HG03108 (cell line): ENCODE results near the gene GREM2.

Experiments
- ATAC-seq: cut with Tn5 transposase; IDR thresholded peaks from one replicate; pipeline ENCODE4 v1.9.1; 2021; ENCODE audit warnings: moderate library complexity; ENCODE audit not compliant: unreplicated experiment

The GREM2 gene

DNA sequence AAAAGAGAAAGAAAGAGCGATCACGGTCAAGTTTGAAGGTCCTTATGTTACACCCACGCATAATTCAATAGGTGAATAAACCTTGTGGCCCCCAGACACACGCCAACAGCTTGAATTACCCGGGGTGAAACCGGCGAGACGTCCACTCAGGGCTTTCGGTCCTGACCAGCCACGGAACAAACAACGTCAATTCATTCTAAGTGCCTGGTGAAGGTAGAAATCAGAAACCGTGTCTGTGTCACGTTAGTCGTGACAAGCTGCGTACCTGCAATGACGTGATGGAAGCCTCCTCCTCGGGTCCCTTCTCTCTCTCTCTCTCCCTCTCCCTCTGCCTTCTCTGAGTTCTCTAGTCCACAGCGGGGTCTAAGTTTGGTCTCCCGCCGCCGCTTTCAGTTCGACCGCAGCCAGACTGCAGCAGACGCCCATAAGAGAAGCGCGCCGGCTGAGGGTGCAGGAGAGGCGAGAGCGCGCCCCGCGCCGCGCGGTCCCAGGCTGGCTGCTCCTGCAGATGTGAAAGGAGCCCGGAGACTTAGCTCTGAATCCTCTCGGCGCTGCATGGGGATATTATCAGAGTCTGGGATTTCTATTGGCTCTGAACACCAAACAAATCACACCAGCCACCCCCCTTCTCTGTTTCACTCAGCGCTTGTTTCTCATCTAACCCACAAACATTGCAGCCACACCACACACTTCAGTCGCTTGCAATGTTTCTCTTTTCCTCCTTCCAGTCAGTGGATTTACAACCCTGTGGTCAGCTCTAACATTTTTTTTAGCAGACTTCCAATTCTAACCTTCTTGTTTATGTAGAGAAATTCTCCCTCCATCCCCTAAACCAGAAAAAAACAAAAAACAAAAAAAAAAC, at the start of gene GREM2:
TSS of gene GREM2 (minus strand) at position 537 of the 862 bp plus-strand sequence. CDS start 118,680 bp downstream, outside the sequence.
- ATAC-seq = peak; percentile 75

DNA sequence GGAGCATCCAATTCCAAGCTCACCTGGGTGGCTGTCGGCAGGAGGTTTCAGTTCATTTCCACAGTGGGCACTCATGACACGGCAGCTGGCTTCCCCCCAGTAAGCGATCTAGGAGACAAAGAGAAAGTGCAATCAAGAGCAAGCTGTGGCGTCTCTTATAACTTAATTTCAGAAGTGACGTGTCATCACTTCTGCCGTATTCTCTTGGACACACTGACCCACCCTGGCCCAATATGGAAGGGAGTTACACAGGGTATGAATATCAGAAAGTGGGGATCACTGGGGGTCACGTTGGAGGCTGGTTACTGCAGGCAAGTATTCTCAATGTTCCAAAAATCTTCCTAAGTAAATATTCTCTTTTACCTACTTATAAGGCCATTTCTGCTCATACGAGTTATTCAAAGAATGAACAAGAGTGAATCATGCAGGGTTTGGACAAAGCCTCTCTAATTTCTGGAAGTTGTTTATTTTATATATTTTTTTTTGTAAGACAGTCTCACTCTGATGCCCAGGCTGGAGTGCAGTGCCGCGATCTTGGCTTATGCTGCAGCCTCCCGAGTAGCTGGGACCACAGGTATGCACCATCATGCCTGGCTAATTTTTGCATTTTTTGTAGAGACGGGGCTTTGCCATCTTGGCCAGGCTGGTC, 46.5 kb upstream of the GREM2 start:
- no peak for ATAC-seq

DNA sequence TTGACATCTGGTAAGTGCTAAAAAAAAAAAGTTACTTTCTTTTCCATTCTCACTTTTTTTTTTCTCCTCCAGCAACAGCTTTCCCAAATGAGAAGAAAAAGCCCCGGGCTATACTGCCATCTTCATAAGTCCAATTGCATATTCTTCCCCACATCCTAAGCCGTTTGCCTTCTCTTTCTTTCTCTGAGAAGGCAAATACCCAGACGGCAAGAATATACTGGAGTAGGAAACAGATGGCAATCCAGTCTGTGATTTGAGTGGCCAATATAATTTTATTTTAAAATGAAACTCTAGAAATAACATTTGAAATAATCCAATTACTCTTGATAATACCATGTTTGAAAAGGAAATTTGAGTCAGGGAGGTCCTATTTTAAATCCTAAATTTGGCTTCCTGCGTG, 44.6 kb upstream of the GREM2 start:
- no peak for ATAC-seq

DNA sequence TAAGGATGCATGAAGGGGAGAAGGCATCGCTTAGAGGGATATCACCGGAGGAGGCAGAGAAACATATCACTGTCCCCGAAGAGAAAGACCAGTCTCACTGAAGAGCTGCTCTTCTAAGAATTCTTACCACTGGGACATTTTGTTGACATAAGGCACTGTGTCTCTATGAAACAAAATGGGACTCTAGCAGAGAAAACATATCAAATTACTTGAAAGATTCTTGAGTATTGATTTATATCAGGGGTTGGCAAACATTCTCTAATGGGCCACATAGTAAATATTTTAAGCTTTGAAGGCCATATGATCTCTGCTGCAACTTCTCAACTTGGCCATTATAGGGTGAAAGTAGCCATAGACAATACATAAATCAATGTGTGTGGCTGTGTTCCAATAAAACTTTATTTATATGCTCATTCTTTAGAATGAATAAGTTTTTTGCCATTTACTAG, 41.0 kb upstream of the GREM2 start:
- no peak for ATAC-seq

DNA sequence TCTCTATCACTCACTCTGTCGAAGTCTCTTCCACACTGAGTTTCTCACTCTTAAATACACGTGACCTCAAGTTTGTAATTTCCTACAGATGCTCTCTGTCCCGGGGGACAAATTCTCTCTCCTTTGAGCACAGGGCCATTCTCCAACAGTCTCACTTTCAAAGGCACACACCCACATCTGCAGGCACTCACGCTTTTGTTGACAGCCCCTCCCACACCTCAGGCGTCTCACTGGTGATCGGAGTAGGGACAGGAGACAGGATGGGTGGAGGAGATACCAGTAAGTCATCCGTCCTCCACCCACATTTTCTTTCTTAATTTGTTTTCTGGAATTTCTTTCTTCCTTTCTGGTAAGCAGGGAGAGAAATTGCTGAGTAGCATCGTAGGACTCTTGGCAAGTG, 40.6 kb upstream of the GREM2 start:
- ATAC-seq = no peak

DNA sequence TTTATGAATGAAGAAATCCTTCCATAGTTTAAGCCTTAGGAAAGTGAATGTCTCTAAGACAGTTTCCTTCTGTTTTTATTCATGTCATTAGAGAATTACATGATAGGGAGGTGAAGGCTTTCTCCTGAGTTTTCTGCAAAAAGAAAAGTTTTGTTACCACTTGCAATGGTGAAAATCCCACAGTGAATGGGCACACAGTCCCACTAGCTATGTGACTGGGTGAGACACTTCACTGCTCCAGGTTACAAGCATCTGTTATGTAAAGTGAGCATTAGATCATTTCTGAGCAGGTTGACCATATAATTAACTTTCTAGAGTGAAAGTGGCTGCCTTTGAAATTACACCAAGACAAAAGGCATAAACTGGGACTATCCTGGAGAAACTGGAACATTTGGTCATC, 38.9 kb upstream of the GREM2 start:
- ATAC-seq = no peak

DNA sequence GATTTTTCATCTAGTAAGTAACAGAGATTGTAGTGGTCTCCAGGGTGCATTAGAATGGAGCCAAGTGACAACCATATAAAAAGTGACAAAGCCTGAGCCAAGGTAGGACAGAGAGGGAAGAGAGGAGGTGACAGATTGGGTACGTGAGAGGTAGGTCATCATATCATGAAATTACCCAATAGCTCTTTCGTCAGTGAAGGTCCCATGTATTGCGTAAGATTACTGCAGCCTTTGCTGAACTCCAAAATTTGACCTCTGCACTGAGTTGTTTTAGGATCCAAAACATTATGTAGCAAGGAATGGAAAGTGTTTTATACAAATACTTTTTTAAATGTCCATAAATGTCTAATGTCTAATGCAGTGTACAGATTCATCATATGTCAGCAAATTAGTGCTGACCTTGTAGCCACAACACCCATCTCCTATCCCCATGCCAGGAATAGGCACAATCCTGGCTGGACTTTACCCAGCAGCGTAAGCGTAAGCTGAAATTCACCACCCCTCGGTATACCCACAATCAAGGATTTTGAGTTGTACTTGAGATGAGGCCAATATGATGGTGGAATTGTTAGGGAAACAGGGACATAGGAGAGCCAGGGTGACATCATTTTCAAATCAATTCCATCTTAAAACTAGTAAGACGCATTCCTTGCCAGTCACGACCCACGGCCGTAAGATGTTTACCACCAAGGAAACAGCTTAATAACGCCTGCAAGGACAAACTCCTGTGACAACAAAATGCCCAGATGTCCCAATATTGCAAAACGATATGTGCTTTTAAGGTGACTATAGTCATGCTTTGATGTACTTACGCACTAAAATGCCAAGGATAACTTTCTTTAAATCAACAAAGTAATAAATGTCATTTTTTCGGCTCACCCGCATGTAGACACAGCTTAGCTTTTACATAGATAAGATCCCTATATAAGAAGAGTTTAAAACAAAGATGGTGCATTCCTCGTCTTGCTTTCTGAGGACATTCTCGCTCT, 38.1 kb upstream of the GREM2 start:
- ATAC-seq = no peak

DNA sequence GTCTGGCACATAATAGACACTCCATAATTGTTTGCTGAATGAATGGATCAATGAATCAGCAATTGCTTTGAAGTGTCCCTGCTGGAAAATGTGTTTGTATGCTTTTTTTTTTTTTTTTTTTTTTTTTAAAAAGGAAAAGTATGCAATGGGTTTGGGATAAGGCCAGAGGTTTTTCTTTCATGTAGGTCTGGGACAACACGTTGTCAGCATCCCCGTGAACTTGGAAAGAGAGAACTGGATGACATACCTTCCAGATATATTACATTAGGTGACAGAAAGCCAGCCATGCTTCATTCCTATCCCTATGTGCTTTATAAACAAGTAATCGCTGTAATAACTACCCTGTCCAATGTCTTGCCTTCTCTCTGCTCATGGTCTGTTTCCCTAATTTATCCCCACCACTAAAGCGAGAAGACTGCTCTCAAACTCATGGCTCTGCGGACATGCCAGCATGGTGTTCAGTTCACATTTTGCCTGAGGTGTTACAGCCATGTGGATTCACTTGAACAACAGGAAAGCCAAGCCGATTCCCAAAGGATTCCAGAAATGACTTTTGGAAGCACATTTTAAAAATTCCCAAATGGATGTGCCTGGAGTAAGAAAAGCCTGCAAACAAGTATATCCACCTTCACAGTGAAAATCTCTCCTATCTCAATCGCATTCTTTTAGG, 34.8 kb upstream of the GREM2 start:
- no peak for ATAC-seq

DNA sequence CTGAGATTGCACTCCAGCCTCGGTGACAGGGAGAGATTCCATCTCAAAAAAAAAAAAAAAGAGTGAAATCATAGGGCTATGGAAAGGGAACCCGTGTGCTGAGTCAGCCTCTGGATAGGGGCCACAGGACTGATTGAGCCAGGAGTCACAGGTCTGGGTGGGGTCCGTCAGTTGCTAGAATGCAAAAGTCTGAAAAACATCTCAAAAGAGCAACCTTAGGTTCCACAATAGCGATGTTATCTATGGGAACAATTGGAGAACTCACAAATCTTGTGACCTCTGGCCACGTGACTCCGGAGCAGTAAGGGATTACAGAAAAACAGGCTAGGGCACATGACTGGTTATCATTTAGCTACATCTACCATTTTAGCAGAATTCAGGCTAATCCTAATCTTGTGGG, 32.8 kb upstream of the GREM2 start:
- ATAC-seq = no peak

DNA sequence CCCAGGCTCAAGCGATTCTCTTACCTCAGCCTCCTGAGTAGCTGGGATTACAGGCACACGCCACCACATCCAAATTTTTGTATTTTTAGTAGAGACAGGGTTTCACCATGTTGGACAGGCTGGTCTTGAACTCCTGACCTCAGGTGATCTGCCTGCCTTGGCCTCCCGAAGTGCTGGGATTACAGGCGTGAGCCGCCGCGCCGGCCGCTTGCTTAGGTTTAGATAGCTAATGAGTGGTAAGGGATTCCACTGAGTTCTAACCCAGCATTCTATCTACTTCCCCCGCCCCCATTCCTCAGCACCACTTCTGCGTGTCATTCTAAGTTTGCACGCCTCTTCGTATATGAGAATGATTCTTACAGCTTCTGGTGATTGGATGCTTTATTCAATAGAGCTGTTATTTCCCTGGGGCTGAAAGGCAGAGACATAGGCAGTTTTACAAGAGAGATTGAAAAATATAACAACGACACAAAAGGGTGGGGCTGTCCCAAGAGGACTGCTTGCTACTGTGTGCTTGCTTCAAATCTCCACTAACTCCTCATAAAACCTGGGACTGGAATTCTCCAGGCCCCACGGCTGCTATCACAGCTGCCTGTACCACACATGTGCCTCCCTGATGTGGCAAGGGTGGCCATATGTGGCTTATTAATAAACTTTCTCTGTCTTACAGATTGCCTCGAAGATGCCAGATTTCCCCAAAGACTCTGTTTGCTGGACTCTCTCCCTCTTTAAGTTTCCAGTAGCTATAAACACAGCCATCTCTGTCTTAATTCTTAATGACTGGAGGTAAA, 23.7 kb upstream of the GREM2 start:
- ATAC-seq = no peak

DNA sequence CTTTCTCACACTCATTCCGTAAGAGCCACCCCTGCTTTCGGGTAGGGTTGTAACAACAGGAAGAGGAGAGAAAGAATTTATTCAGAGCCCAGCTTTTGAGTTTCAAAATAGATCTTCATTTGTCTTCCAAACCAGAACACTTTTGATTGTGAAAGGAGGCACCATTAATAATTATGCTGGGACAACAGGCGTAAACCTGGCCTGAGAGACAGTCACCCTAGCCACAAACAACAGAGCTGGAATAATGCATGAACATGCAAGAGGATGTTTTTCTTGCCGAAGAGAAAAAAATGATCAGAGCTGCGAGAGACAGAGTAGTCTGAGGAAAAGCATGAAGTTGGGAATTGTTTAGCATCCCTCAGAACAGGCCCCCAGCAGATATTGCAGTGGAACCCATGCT, 18.5 kb upstream of the GREM2 start:
- no peak for ATAC-seq

DNA sequence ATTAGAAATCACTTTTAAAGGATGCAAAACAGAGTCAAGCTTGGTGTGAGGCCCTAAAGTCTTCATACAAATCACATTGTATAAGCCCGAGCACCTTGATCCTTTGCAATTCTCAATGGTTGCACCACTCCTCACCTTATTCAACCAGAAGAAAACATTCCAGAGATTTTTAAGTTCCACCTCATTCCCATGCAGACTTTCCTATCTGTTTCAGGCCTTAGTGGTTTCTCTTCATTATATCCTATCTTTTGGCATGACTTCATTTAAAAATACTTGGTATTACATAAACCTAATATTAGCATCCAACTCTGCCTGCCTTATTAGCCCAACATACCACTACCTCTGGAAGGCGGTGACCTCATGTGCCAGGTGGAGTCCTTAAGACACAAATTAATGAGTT, 9.3 kb upstream of the GREM2 start:
- ATAC-seq = no peak

DNA sequence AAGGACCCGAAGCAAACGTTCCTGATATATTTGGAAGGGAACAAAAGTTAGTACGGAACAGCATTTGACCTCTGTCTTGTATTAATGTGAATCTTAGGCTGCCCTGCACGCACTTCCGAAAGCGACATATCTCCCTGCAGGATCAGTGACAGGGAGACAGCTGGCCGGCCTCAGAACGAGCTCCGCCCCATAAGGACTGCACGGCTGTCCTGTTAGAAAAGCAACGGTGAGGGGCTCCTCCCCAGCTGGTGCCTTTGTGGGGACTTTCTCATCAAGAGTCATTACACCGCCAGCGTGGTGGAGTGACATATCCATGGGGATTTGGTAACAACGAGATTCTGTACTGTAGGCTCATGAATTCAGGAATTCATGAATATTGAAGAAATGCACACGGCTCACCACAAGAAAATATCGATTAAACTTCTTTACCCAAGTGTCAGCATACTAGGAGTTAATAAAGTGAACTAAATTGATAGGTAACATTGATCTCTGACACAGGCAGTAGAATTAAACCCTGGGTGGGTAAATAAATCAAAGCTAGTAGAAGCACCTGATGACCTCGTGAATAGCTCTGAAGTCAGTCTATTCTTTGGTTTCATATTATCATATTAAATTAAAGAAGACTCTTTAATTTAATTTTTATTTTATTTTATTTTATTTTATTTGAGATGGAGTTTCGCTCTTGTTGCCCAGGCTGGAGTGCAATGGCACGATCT, 8.1 kb upstream of the GREM2 start:
- ATAC-seq = no peak

DNA sequence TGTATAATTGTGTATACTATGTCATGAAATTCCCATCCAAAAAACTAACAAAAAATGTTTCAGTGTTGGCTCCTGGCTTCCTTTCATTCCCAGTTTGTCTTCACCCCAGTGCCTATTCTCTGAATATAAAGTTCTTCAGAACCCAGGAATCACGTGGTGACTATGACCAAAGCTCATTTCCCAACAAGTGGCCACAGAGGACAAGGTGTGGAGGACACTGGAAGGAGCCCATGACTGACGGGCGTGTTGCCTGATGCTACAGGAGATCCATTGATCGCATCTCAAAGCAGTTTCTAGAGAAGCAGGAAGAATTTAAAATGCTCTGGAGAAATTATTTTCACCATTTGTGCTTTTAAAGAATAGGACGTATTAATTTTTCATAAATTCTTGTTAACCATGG, 7.4 kb upstream of the GREM2 start:
- ATAC-seq = no peak

DNA sequence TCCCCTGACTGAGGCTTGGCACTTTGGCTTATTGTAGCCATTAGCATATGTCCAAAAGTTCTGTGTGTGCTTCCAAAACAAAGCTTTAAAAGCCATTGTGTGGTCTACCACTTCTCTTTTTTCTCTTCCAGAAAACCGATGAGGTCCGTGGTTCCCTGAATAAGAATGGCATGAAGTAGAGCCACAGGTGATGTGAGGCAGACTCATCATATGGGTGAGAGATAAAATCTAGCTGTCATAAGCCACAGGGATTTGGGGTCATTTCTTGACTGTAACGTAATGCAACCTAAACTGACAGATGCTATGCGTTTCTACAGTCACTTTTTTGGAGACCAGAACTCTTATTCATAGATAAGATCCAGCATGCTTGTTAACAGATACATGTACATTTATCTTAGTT, 7.0 kb upstream of the GREM2 start:
- ATAC-seq = no peak

DNA sequence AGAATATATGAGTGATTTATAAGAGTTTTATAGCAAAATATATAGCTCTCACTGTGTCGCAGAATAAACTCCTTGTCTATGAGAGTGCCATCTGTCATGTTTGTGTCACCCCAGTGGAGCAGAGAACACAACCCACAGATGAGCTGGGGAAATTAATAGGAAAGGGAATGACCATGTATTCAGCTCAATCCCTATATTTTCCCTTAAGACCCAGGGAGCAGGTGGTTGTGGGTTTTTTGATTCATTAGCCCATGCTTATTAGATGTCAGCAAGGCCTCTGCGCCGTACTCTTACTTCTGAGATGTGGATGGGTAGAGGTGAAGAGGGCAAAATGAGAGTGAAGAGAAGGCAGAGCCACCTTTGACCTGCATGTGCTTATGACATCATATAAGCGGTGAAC, 4.1 kb upstream of the GREM2 start:
- no peak for ATAC-seq

DNA sequence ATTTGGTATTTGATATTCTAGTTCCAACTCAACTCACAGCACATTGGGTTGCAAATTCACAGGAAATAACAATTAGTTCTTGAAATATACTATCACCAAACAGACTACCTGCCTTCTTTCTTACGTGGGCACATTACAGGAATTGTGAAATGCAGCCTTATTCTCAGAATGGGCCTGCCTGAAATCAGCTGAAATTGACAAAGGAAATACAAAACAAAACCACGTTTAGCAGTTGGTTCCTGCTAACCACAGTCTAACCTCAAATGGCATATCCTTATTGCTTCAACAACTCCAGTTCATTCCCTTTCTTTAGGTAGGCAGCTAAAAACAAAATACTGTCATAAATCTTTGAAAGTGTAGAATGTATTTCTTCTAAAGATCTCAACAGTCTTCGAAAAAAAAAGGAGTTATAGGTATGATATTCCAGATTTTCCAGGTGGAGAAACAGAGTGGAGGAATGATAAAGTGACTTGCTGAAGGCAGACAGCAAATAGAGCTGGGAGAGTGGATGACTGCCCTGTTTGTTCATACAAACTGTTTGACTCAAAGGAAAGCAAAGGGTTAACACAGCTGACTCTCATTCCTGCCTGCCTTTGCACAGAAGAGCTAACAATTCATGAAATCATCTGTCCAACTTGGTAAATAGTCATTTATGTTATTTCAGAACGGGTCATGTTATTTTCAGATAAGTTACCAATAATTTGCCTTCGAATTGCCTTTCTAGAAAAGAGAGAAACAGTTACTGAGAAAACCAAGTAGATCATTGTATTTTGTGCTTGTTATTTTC, 1.6 kb upstream of the GREM2 start:
- no peak for ATAC-seq

DNA sequence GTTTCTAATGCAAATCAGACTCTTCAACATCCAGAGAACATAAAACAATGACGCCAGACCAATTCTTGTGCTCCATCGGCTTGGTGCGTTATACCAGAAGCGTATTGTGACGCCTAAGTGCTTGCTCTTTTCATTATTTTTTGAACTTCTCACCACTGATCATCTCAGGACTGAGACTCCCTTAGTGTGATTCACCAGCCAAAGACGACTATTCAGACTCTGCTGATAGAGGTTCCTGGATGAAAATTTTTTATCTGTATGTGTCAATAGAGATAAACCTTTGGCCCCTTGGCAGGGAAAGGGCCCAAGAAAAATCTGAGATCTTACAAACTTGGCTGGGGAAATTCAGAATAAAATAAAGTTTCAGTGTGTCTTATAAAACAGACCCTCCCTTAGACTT, 856 bp upstream of the GREM2 start:
- no peak for ATAC-seq

DNA sequence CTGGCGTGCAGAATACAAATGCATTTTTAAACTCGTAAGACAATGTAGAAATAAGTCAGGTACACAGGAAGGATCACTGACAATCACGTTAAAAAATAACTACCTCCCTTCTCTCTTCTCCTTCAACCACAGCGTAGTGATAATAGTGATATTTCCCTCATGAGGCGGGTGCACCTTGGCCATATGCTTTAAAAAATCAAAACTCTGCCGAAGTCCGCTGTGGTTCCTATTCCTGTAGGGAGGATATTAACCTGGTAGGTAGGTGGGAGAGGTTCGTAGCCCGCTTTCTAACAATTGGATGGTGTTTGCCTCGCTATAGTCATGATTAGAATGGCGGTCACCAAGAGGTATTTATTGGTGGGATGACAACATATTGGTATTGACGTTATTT, 732 bp downstream of the GREM2 start:
- no peak for ATAC-seq
